Stomach (tissue), 4 donors: ENCODE data around the gene ASPG.

Source experiments
- POLR2A ChIP-seq, 4 donors: fragments of 450-650 bp; IDR thresholded peaks; one replicate each; pipeline ENCODE4 v1.6.1; 2016; ENCODE audit warnings: antibody characterized with exemption in 4 of 4, control low read depth in 2 of 4, mild to moderate bottlenecking in 1 of 4, moderate library complexity in 1 of 4
- POLR2AphosphoS5 ChIP-seq, 3 donors: sonication (generic); formaldehyde crosslinking; IDR thresholded peaks; one replicate each; pipeline ENCODE4 v1.6.1; 2016; ENCODE audit warnings: antibody characterized with exemption in 3 of 3
- TF ChIP-seq, protein P1 (sequence below), 7 experiments: fragments of 450-650 bp in 4 of 7; fragments of 200-600 bp in 3 of 7; sonication (generic) in 3 of 7; IDR thresholded peaks; one replicate each; pipeline ENCODE4 v1.5.1; 2016 to 2019; ENCODE audit warnings: antibody characterized with exemption in 7 of 7, control low read depth in 2 of 7, mild to moderate bottlenecking in 1 of 7

DNA sequence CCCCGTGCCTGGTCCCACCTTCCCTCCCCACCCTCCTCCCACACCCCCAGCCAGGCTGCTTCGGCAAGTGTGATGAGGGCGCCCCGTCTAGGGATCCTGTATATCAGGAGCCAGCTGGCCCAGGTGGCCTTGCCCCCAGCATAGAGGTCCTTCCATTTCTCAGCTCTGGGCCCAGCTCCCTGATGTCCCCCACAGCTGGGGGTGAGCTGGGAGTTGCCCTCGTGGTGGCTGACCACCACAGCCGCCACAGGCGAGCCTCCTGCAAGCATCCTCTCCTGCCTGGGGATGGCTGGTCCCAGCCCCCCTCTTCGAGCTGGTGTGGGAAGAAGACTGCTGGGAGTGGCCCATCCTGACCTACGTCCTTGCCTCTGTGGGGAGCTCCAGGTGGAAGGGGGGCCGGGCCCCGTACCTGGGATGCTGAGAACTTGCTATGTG, 7.4 kb downstream of the ASPG start:
- TF ChIP-seq, protein P1, sequence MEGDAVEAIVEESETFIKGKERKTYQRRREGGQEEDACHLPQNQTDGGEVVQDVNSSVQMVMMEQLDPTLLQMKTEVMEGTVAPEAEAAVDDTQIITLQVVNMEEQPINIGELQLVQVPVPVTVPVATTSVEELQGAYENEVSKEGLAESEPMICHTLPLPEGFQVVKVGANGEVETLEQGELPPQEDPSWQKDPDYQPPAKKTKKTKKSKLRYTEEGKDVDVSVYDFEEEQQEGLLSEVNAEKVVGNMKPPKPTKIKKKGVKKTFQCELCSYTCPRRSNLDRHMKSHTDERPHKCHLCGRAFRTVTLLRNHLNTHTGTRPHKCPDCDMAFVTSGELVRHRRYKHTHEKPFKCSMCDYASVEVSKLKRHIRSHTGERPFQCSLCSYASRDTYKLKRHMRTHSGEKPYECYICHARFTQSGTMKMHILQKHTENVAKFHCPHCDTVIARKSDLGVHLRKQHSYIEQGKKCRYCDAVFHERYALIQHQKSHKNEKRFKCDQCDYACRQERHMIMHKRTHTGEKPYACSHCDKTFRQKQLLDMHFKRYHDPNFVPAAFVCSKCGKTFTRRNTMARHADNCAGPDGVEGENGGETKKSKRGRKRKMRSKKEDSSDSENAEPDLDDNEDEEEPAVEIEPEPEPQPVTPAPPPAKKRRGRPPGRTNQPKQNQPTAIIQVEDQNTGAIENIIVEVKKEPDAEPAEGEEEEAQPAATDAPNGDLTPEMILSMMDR (IDR thresholded peaks at IDR 0.05) = no peak
- TF ChIP-seq POLR2A (IDR thresholded peaks at IDR 0.05) (no peak), POLR2AphosphoS5 (IDR thresholded peaks at IDR 0.05) (no peak)
